H1 (cell line): ENCODE measurements around the gene ACSM2A. TPM values are rescaled to one million over a fixed set of nuclear protein-coding genes. Genes with fewer than 3 reads are reported as not detected.

ENCODE experiments used
- CTCF ChIA-PET: fragments of 300-600 bp; sonication (Branson Sonifier 250); formaldehyde crosslinking; loops from one replicate; lab custom pipeline; 2021; ENCODE audit not compliant: partially characterized antibody; lab: Charles Lee
- POLR2A ChIA-PET: fragments of 300-600 bp; sonication (Branson Sonifier 250); formaldehyde crosslinking; loops from one replicate; lab custom pipeline; 2021; ENCODE audit warnings: inconsistent platforms; ENCODE audit not compliant: partially characterized antibody; lab: Charles Lee
- DNase-seq, 2 experiments: peaks; one replicate each; pipeline versions ENCODE4 v3.0.0 to v3.0.0-alpha.2; 2010 to 2022; ENCODE audit warnings: low spot score in 2 of 2, low read depth in 1 of 2, mixed read lengths in 1 of 2
- FAIRE-seq: peaks from 2 replicates; lab custom pipeline; 2011; peaks lifted over from hg19 to GRCh38; lab: Jason Lieb, UNC
- H2AFZ ChIP-seq: 2 replicates; pipeline ENCODE4 v1.8.1; 2012; ENCODE audit warnings: low read length, inconsistent platforms
- H2AK5ac ChIP-seq: 2 replicates; pipeline ENCODE4 v1.6.1; 2013; ENCODE audit warnings: low read depth, low read length
- H2BK120ac ChIP-seq: replicated peaks from 2 replicates; pipeline ENCODE3; 2013; ENCODE audit warnings: low read depth, low read length, inconsistent platforms
- H2BK12ac ChIP-seq: 2 replicates; pipeline ENCODE4 v1.6.1; 2013; ENCODE audit warnings: low read depth, low read length
- H2BK15ac ChIP-seq: 2 replicates; pipeline ENCODE4 v1.6.1; 2013; ENCODE audit warnings: low read length
- H2BK20ac ChIP-seq: 2 replicates; pipeline ENCODE4 v1.6.1; 2013; ENCODE audit warnings: low read length
- H2BK5ac ChIP-seq: 2 replicates; pipeline ENCODE4 v1.6.1; 2013; ENCODE audit warnings: low read depth, low read length
- H3K14ac ChIP-seq: 2 replicates; pipeline ENCODE4 v1.6.1; 2013; ENCODE audit warnings: inconsistent platforms; ENCODE audit not compliant: insufficient read length
- H3K18ac ChIP-seq: 2 replicates; pipeline ENCODE4 v1.6.1; 2013; ENCODE audit warnings: low read length; ENCODE audit errors: extremely low read depth
- H3K23ac ChIP-seq: 2 replicates; pipeline ENCODE4 v1.6.1; 2013; ENCODE audit warnings: inconsistent platforms; ENCODE audit not compliant: insufficient read length
- H3K23me2 ChIP-seq: 2 replicates; pipeline ENCODE4 v1.6.1; 2013; ENCODE audit warnings: low read depth, low read length
- H3K27ac ChIP-seq: 2 replicates; pipeline ENCODE4 v1.6.1; 2011; ENCODE audit warnings: low read depth, low read length, inconsistent platforms
- H3K27me3 ChIP-seq, 4 experiments: replicated peaks in 1 of 4; 1 replicate in 1 of 4; 2 replicates in 3 of 4; pipeline versions ENCODE4 v1.6.1 to v1.8.1; 2011 to 2013; ENCODE audit warnings: low read length in 3 of 4, mild to moderate bottlenecking in 3 of 4, inconsistent platforms in 2 of 4, mixed read lengths in 2 of 4, moderate library complexity in 1 of 4; ENCODE audit not compliant: control insufficient read depth in 3 of 4, insufficient read depth in 3 of 4; ENCODE audit errors: extremely low read depth in 1 of 4
- H3K36me3 ChIP-seq, 4 experiments: 2 replicates each; pipeline versions ENCODE4 v1.6.1 to v1.8.1; 2011 to 2013; ENCODE audit warnings: mild to moderate bottlenecking in 4 of 4, low read length in 3 of 4, moderate library complexity in 2 of 4, control low read depth in 1 of 4, inconsistent platforms in 1 of 4; ENCODE audit not compliant: insufficient read depth in 4 of 4, control insufficient read depth in 2 of 4
- H3K4ac ChIP-seq: replicated peaks from 2 replicates; pipeline ENCODE3; 2013; ENCODE audit warnings: low read length, low read depth, mixed read lengths, inconsistent platforms; ENCODE audit not compliant: insufficient read length
- H3K4me1 ChIP-seq, 4 experiments: replicated peaks in 1 of 4; 1 replicate in 1 of 4; 2 replicates in 3 of 4; pipeline versions ENCODE4 v1.6.1 to v1.8.1; 2011 to 2013; ENCODE audit warnings: low read length in 3 of 4, inconsistent platforms in 2 of 4, mixed read lengths in 1 of 4; ENCODE audit not compliant: insufficient read depth in 4 of 4, control insufficient read depth in 3 of 4
- H3K4me2 ChIP-seq, 2 experiments: 2 replicates each; pipeline versions ENCODE4 v1.6.1 to v1.8.1; 2011 to 2013; ENCODE audit warnings: low read depth in 2 of 2, low read length in 2 of 2, control low read depth in 1 of 2, inconsistent platforms in 1 of 2, mild to moderate bottlenecking in 1 of 2; ENCODE audit not compliant: insufficient read depth in 1 of 2
- H3K4me3 ChIP-seq, 4 experiments: fragments of 200-600, 300-600 bp in 1 of 4; sonication (generic), shearing (Covaris generic), sonication (Bioruptor Twin) in 1 of 4; 2 replicates each; pipeline versions ENCODE4 v1.5.1 to v1.8.1; 2011 to 2016; ENCODE audit warnings: low read length in 4 of 4, low read depth in 3 of 4, control low read depth in 2 of 4, inconsistent platforms in 2 of 4, mild to moderate bottlenecking in 2 of 4, mixed read lengths in 1 of 4, moderate library complexity in 1 of 4; ENCODE audit not compliant: insufficient read depth in 2 of 4; ENCODE audit errors: extremely low read depth in 1 of 4
- H3K56ac ChIP-seq: replicated peaks from 2 replicates; pipeline ENCODE3; 2013; ENCODE audit warnings: low read depth, mild to moderate bottlenecking, mixed read lengths, low read length, inconsistent platforms; ENCODE audit not compliant: insufficient read length
- H3K79me1 ChIP-seq: 2 replicates; pipeline ENCODE4 v1.6.1; 2013; ENCODE audit warnings: low read depth, low read length, control low read depth
- H3K79me2 ChIP-seq, 2 experiments: 2 replicates each; pipeline versions ENCODE4 v1.6.1 to v1.8.1; 2012 to 2013; ENCODE audit warnings: low read length in 2 of 2, mild to moderate bottlenecking in 2 of 2, inconsistent platforms in 1 of 2; ENCODE audit not compliant: insufficient read depth in 2 of 2, control insufficient read depth in 1 of 2
- H3K9ac ChIP-seq, 4 experiments: replicated peaks in 1 of 4; 1 replicate in 1 of 4; 2 replicates in 3 of 4; pipeline versions ENCODE4 v1.6.1 to v1.8.1; 2011 to 2013; ENCODE audit warnings: low read depth in 3 of 4, low read length in 3 of 4, control low read depth in 2 of 4, mild to moderate bottlenecking in 2 of 4, moderate library complexity in 2 of 4, inconsistent platforms in 1 of 4; ENCODE audit errors: extremely low read depth in 1 of 4
- H3K9me3 ChIP-seq, 2 experiments: 2 replicates each; pipeline versions ENCODE4 v1.6.1 to v1.8.1; 2012 to 2013; ENCODE audit warnings: mild to moderate bottlenecking in 2 of 2, moderate library complexity in 2 of 2, control low read depth in 1 of 2, inconsistent platforms in 1 of 2, low read depth in 1 of 2, low read length in 1 of 2, mixed read lengths in 1 of 2; ENCODE audit not compliant: insufficient read depth in 2 of 2
- H4K20me1 ChIP-seq, 2 experiments: replicated peaks in 1 of 2; 2 replicates each; pipeline versions ENCODE3 to v1.8.1; 2011 to 2013; ENCODE audit warnings: inconsistent platforms in 2 of 2, low read length in 2 of 2, mild to moderate bottlenecking in 1 of 2; ENCODE audit not compliant: insufficient read depth in 2 of 2, control insufficient read depth in 1 of 2
- H4K5ac ChIP-seq: 2 replicates; pipeline ENCODE4 v1.6.1; 2013; ENCODE audit warnings: low read length, low read depth, mixed read lengths, inconsistent platforms; ENCODE audit not compliant: insufficient read length
- H4K8ac ChIP-seq: 2 replicates; pipeline ENCODE4 v1.8.0; 2013; ENCODE audit warnings: mild to moderate bottlenecking, moderate library complexity, low read length, inconsistent platforms; ENCODE audit not compliant: insufficient read depth; ENCODE audit errors: extremely low read depth
- H4K91ac ChIP-seq: replicated peaks from 2 replicates; pipeline ENCODE3; 2013; ENCODE audit warnings: low read length, mixed read lengths, inconsistent platforms; ENCODE audit not compliant: insufficient read length
- SP2 ChIP-seq: IDR thresholded peaks from 2 replicates; pipeline ENCODE4 v1.6.1; 2012; ENCODE audit warnings: mild to moderate bottlenecking, low read length, inconsistent platforms
- WGBS, 2 experiments: shearing (Covaris generic) in 1 of 2; methylation state at CpG; one replicate each; pipeline versions ENCODE4 v1.1.6 to v1.1.7; 2013 to 2015; ENCODE audit warnings: low lambda C conversion rate in 2 of 2, mixed read lengths in 2 of 2, inconsistent platforms in 1 of 2, low coverage in 1 of 2, missing lambda C conversion rate in 1 of 2; ENCODE audit not compliant: insufficient replicate concordance in 2 of 2, insufficient coverage in 1 of 2, insufficient read length in 1 of 2; ENCODE audit errors: extremely low coverage in 1 of 2, missing lambda C conversion rate in 1 of 2; 5-methylcytosine and 5-hydroxymethylcytosine counted together
- polyA plus RNA-seq, 7 experiments: library from polyadenylated mRNA; depleted of rRNA in 3 of 7; stranded (reverse) in 5 of 7; unstranded in 2 of 7; fragments of >200 nt in 5 of 7; fragments of 200-250 nt in 2 of 7; gene quantifications; 1 replicate in 5 of 7; 2 replicates in 1 of 7; 4 replicates in 1 of 7; pipeline versions ENCODE4 v1.2.1 to v1.2.3, GENCODE V29; 2011 to 2013; ENCODE audit warnings: missing spikeins in 2 of 7, mixed read lengths in 2 of 7
- total RNA-seq: library from RNA; stranded (reverse); fragmentation: NEBNext Ultra II Directional; extraction: Animal tissue kit (Norgen Biotek cat#: 25700); gene quantifications from 2 replicates; pipeline ENCODE4 v1.2.1, GENCODE V29; 2021

The ACSM2A gene
- total and polyA plus RNA-seq, 2 of the 8 experiments (the other 6 are each of a cell fraction or from before 2014, with no cell fraction given): not detected

GRCh38 chr16:20517149-20517548, 65.8 kb downstream of the ACSM2A start:
- H3K18ac ChIP-seq: no peak overlapping the region
- H3K27ac ChIP-seq: no peak overlapping the region
- no peak for TF ChIP-seq SP2
- no peaks in the 10 kb centered on the region for H3K79me2 ChIP-seq
- no peak overlapping the region for H2AK5ac ChIP-seq
- no peaks in the 10 kb centered on the region for H4K20me1 ChIP-seq
- WGBS, 2 experiments: 88% methylated on average over 2 of the region's 3 CpGs; no CpG with 5 or more reads in 1 of the 2 experiments
- no peak overlapping the region for H2BK15ac ChIP-seq
- no peaks in the 10 kb centered on the region for H3K23me2 ChIP-seq
- no peaks in the 10 kb centered on the region for H3K4me1 ChIP-seq
- FAIRE-seq (no peak), DNase-seq (no peak)
- H4K8ac ChIP-seq: no peak overlapping the region
- H2BK5ac ChIP-seq: no peak overlapping the region
- no peak overlapping the region for H2AFZ ChIP-seq
- no peak overlapping the region for H2BK120ac ChIP-seq
- no peak overlapping the region for H3K56ac ChIP-seq
- no peak overlapping the region for H3K9ac ChIP-seq
- no peak overlapping the region for H3K4me2 ChIP-seq
- no peak overlapping the region for H3K14ac ChIP-seq
- no peak overlapping the region for H2BK12ac ChIP-seq
- H3K27me3 ChIP-seq: no peaks in the 10 kb centered on the region
- H3K9me3 ChIP-seq: peaks cover 14 to 22% of the 10 kb centered on the region in 2 experiments; a peak in 3 of 4 replicates
- no peak overlapping the region for H3K4me3 ChIP-seq
- no peak overlapping the region for H3K23ac ChIP-seq
- H4K5ac ChIP-seq: no peak overlapping the region
- H3K79me1 ChIP-seq: no peaks in the 10 kb centered on the region
- H2BK20ac ChIP-seq: no peak overlapping the region
- no peak overlapping the region for H3K4ac ChIP-seq
- no peak overlapping the region for H4K91ac ChIP-seq
- no peaks in the 10 kb centered on the region for H3K36me3 ChIP-seq
- POLR2A ChIA-PET: no interaction called here
- CTCF ChIA-PET: interaction anchor here (1.2 kb wide), 1 partner anchor 202 kb away, joined by 3 read pairs; no protein-coding TSS in a partner anchor
